ENCODE results near the gene WDR62.

Gene WDR62

DNA sequence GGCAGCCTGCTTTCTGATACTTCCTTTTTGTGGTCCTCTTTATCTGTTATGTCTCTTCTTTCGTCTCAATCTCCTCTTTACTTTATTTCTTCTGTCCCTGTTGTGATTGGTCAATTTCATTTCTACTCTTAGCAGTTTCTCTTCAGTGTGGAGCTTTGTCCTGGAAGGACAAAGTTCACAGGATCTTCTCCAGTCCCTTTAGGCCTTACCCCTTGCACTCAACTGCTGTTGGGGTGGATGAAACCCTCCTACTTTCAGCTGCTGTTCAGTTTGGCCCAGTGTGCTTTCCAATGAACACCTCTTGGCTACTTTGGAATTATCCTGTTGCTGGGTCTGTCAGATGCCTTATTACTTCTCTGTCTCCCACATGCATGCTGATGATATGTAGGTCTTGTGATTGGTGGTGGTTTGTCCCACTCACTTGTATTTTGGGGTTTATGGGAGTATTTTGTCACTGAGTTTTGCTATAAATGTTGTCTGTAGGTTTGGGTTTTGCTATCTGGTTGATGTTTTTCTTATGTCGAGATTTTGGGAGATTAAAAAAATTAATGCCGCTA is 24.8 kb downstream of the WDR62 start:
- DNase-seq (ENCODE audit: low spot score) = no peak

DNA sequence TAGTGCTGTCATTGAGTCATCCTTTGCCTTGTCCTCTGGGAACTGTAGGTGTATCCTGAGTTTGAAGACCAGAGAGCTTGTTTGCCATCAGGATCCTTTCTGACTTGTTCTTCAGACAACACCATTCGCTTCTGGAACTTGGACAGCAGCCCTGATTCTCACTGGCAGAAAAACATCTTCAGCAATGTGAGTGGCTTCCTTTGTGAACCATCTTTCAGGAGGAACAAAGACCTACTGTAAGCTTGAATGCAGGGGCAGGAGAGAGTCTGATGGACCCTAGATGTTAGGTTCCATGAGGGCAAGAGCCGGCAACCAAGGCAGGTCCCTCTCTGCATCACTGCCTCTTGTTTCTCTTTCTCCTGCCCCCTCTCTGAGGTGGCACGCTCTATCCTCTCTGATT is 26.7 kb downstream of the WDR62 start:
- DNase-seq (ENCODE audit: low spot score) = no peak

DNA sequence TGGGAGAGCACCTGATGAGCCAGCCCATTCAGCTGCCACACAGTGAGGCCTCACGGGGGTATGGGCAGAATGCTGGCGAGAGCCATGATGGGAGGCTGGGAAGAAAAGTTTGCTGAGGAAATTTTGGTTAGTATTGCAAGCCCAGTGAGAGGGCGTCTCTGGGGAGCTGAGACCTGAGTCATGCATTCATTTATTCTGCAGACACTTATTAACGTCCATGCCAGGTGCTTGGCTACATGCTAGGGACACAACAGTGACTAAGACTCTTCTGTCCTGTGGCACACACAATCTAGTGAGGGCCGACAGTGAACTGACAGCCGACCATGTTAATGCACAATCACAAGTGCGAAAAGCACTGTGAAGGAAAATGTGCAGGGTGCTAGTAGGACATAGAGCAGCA is 27.2 kb downstream of the WDR62 start:
- DNase-seq (ENCODE audit: low spot score) = no peak

DNA sequence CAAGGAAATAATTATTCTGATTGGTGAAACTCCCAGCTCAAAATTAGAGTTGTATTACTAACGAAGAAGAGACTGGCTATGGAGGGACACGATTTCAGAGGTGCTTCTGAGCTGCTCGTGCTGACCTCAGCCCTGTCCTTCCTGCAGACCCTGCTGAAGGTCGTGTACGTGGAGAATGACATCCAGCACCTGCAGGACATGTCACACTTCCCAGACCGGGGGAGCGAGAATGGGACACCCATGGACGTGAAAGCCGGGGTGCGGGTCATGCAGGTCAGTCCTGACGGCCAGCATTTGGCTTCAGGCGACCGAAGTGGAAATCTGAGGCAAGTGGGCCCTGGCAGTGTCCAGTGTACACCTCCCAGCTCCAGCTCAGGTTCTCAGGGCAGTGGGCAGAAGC is 28.2 kb downstream of the WDR62 start:
- DNase-seq (ENCODE audit: low spot score) = no peak

DNA sequence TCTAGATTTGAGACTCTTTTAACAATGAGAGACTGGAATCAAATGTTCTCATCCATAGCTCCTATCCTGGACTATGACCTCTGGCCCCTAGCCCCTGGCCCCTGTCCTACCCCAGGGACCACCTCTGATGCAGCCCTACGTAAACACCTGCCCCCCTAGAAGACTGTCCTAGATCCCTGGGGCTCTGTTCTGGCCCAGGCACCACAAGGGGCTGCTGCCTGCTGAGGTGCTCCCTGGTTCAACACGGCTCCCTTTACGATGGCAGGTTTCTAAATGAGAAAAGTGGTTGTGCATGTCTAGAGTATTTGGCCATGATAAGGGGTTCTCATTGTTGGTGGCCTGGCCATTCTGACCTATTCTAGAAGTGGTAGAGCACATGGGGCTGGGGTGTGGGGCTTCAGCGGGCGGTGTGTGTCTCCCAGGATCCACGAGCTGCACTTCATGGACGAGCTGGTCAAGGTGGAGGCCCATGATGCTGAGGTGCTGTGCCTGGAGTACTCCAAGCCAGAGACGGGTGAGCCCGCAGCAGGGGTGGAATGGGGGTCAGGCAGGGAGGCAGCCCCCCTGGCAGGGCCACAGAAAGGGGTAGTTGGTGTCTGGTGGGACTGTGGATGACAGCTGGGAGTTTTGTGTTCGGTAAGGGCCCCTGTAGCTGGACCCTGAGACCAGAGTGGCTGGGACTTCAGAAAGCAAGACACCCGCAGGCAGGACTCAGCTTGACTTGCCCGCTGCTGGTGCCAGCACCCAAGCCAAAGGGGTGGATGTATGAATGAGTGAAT is 29.7 kb downstream of the WDR62 start:
- DNase-seq (ENCODE audit: low spot score) = no peak

DNA sequence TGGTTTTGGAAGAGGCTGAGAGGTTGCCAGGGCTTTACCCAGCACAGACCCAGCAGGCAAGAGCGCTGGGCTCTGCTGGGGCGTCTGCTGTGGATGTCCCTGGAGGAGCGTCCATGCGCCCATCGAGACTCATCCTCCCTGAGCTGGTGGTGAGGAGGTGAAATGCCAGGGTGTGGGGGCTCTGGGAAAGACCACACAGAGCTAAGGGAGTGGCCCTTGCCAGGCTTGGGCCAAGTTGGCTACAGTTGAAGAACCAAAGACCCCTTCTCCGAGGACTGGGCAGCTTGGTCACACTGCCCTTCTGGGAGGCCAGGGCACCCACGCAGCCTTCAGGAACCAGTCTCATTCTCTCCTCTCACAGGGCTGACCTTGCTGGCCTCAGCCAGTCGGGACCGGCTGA is 31.6 kb downstream of the WDR62 start:
- no peak for DNase-seq (ENCODE audit: low spot score)

DNA sequence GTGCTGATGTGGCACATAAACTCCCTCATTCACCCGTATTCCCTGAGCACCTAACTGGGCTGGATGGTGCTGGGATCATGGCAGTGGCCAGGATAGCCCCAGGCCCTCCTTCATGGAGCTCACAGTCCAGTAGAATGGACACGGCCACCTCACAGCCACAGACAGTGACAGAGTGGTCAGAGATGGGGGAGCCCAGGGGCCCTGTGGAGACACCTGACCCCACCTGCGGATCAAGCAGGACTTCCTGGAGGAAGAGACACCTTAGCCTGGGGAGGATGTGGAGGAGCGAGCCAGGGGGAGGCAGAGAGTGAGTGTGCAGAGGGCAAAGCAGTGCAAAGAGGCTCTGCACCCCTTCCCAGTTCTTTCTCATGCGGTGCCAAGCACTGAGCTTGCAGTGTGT is 35.1 kb downstream of the WDR62 start:
- no peak for DNase-seq (ENCODE audit: low spot score)

DNA sequence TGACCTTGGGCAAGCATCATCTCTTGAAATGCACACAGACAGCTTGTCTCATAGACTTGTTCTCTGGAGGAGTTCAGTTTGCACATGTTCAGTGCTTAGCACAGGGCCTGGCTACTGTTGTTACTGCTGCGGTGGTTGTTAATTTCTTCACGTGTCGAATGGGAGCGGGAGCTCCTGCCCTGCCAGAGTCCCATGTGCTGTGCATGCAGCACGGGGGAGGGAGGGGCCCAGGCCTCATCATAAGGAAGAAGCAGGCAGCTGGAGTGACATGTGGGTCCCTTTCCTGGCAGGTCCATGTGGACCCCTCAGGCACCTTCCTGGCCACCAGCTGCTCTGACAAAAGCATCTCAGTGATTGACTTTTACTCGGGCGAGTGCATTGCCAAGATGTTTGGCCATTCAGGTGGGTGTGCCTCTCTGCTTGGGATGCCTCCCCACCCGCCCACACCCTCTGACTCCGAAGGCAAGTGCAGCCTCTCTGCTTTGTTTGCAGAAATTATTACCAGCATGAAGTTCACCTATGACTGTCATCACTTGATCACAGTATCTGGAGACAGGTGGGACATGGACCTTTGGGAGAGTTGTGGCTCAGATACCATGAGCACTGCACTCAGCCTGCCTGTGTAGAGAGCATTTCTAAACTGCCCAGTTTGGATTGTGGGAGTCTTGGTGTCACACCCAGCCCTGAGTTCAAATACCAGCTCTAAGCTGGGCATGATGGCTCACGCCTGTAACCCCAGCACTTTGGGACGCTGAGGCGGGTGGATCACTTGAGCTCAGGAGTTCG is 36.4 kb downstream of the WDR62 start:
- DNase-seq (ENCODE audit: low spot score) = no peak

DNA sequence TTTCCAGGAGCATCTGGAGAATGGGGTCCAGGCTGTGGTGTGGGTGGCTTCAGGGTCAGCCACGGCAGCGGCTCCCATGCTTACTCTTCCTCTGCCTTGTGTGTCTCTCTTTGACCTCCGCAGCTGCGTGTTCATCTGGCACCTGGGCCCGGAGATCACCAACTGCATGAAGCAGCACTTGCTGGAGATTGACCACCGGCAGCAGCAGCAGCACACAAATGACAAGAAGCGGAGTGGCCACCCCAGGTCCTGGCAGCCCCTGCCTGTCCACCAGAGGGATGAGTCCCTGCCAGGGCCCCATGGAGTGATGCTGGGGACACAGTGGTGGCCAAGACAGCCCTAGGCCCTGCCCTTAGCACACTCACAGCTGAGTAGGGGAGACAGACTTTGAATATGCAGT is 37.9 kb downstream of the WDR62 start:
- DNase-seq (ENCODE audit: low spot score) = no peak

DNA sequence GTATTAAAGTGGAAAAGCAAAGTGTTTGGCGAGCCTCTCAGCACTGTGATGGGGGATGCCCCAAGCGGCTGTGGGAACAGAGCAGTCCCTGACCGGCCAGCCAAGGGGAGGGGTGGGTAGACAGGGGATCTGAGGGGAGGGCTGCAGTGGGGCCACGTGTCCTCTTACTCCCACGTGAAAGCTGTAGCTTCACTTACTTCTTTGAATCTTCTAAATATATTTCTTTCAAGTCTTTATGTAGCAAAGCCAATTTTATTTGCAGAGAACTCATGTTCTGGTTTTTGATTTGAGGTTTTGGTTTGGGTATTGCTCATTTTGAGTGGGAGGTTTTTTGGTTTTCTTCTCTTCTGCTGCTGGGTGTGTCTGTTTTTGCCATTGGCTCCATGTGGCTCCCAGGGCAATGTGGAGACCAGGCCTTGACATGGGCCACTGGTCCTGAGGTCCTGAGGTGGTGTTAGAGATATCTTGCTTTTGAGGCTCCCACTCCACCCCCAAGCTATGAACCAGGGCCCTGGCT is 38.5 kb downstream of the WDR62 start:
- DNase-seq (ENCODE audit: low spot score) = no peak

DNA sequence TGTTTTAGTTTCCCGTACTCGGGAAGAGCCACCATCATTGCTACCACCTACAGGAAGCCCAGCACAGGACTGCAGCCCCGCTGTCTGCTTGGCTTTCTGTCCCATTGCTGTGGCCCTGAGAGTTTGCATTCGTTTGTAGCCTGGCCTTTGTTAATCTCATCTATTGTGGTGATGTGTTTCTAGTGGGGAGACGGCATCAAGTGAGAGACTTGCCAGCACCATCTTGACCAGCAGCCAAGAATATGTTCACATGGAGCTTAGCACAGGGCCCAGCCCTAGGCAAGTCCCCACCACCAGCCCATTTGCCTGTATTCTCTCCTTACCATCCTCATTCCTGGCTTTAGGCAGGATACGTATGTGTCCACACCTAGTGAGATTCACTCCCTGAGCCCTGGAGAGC is 39.0 kb downstream of the WDR62 start:
- DNase-seq (ENCODE audit: low spot score) = no peak

DNA sequence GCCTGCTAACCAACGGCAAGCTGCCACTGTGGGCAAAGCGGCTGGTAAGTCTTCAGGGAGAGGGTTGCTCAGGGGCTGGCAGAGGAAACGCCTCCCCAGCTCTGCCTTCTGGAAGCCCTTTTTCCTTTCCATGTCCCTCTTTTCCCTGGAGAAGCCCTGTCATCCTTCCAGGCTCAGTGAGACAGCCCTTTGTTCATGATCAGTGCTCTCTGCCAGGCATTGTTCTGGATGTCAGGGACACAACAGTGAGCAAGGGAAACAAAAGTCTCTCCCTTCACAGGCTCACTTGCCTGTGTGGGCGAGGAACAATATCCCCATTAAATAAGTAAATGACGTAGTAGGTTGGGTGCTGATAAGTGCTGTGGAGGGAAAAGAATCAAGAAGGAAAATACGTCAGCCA is 42.3 kb downstream of the WDR62 start:
- DNase-seq (ENCODE audit: low spot score) = no peak

DNA sequence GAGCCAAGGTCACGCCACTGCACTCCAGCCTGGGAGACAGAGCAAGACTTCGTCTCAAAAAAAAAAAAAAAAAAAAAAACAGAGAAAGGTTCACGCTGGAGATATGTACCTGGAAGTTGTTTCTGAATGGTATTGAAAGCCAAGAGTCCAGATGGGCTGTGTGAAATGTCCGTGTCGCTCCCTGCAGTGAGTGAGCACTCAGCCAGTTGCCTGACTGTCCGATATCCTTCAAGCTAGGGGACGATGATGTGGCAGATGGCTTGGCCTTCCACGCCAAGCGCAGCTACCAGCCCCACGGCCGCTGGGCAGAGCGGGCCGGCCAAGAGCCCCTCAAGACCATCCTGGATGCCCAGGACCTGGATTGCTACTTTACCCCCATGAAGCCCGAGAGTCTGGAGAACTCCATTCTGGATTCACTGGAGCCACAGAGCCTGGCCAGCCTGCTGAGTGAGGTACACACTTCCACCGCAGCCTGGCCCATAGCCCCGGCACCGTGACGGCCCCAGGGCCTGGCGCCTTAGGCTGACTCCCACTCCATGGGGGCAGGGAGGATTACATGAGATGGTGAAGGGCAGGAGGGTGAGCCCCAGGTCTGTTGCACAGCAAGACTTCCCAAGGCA is 44.6 kb downstream of the WDR62 start:
- DNase-seq (ENCODE audit: low spot score) = no peak

DNA sequence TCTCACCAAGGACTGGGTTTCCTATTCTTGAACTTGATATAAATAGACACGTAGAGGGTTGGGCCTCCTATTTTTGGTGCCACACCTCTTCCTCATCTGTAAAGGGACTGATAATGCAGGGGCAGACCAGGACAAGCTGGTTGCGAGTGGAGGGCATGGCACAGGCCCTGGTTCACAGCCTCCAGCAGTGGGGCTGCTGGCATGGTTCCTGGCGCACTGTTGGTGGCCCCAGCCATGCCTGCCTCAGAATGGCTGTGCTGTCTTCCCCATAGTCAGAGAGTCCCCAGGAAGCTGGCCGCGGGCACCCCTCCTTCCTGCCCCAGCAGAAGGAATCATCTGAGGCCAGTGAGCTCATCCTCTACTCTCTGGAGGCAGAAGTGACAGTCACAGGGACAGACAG is 45.8 kb downstream of the WDR62 start:
- no peak for DNase-seq (ENCODE audit: low spot score)

DNA sequence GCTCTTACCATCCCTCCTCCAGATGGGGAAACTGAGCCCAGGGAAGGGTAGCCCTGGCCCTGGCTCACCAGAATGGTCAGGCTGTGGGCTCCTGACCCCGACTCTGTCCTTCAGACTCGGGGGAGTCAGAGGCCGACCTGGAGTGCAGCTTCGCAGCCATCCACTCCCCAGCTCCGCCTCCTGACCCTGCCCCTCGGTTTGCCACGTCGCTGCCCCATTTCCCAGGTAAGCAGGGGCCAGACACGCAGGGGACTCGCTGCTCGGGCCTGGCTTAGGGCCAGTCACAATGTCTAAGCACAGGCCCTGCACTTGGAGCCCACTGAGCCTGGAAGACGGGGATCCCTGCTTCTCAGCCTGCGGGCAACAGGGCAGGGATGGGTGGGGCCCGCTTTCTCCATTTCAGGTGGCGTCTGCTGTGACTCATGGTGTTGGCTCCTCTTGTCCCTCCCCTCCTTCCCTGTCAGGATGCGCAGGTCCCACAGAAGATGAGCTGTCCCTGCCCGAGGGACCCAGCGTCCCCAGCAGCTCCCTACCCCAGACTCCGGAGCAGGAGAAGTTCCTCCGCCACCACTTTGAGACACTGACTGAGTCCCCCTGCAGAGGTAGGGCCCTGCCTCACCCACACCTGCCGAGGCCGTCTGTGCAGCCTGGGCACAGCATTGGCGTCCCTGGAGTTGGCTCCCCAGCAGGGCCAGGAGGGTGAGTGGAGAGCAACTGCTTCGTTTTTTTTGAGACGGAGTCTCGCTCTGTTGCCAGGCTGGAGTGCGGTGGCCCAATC is 47.0 kb downstream of the WDR62 start:
- no peak for DNase-seq (ENCODE audit: low spot score)

DNA sequence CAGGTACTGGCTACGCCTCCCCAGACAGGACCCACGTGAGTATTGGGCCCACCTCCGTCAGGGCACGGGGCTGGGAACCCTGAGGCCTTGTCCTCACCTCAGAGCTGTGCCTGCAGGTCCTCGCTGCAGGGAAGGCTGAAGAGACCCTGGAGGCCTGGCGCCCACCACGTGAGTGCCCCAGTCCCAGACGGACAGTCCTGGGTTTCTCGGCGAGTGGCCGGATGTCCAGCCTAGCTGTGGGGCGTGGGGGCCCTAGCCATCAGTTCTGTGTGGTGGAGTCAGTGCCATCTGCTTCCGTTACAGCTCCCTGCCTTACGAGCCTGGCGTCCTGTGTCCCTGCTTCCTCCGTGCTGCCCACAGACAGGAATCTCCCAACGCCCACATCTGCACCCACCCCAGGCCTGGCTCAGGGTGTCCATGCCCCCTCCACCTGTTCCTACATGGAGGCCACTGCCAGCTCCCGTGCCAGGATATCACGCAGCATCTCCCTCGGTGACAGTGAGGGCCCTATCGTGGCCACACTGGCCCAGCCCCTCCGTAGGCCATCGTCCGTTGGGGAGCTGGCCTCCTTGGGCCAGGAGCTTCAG is 48.4 kb downstream of the WDR62 start:
- DNase-seq (ENCODE audit: low spot score) = no peak

DNA sequence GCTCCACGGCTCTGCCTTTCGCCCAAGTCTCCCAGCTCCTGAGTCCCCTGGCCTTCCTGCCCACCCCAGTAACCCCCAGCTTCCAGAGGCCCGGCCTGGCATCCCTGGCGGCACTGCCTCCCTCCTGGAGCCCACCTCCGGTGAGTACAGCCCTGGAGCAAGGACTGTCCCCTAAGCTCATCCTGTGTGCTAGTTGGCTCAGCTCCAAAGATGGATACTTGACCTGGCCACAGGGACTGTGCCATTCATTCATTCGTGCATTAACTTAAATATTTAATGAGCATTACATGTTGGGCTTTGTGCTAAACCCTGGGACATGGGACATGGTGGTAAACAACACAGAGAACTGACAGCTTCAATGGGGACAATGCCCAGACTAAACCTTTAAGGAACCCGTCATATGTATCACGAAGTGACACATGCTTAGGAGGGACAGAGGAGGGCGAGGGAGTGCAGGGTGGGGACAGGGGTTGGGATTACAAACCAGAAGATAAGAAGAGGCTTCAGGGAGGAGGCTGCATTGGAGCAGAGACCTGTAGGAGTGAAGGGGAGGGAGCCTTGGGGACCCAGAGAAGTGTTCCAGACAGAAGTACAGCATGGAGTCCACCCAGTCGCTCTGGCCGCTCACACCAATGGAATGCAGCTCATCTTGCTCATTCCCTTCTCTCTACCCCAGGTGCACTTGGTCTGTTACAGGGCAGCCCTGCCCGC is 49.3 kb downstream of the WDR62 start:
- no peak for DNase-seq (ENCODE audit: low spot score)

DNA sequence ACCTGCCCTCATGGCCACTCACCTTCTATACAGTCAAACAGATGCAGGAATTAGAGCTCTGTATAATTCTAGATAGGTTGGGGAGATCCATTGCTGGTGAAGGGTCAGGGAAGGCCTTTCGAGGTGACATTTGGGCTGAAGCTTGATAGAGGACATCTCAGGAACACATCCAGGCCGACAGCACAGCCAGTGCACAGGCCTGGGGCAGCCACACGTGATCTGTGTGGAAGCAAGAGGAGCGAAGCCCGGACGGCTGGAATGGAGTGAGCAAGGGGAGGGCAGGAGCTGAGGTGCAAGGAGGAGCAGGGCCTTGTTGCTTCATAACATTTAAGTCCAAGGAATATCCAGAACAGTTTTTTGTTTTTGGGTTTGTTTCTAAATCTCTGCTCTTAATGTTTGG is 51.7 kb downstream of the WDR62 start:
- DNase-seq (ENCODE audit: low spot score) = no peak

DNA sequence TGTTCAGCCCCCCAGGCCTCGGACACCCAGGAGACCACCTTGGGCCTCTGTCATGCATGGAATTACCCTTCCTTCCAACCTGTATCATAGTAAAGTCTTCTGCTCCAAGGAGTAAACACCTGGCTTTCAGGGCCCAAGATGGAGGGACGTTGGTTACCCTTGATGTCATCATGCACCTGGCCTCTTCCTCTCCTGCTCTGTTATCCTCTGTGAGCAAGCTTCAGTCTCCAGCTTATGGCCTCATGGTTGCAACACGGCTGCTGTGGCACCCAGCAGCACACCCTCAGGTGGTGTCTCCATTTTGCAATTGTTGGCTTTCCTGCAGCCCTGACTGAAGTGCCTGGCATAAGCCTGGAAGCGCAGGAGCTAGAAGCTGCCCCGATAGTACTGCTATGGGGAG is 52.3 kb downstream of the WDR62 start:
- no peak for DNase-seq (ENCODE audit: low spot score)

DNA sequence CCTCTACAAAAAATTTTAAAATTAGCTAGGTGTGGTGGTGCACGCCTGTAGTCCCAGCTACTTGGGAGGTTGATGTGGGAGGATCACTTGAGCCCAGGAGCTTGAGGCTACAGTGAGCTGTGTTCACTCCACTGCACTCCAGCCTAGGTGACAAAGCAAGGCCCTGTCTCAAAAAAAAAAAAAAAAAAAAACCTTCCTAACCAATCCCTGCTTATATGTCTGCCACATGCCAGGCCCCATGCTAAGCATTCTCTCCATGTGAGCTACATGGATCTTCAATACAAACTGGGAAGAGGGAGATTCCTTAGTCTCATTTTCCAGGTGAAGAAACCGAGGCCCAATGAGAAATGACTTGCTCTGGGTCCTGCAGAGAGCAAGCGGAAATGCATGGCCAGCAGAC is 54.0 kb downstream of the WDR62 start:
- DNase-seq (ENCODE audit: low spot score) = no peak

All from ecto neural progenitor cell (in vitro differentiated cells).